ENCODE measurements around the gene PAQR9. TPM values are rescaled to one million over a fixed set of nuclear protein-coding genes. Genes with fewer than 3 reads are reported as not detected.
A peak's percentile ranks its signal among the peaks of the same experiment; 100 is the strongest.

The PAQR9 gene
- total and polyA plus RNA-seq, 2 of the 13 experiments (the other 11 are each of a cell fraction or from before 2014, with no cell fraction given) = 3.7 to 10.3 TPM

- TF ChIP-seq ZNF746 (CRISPR knock-in tag; IDR thresholded peaks at IDR 0.05) (no peak), PHF21A (CRISPR knock-in tag; IDR thresholded peaks at IDR 0.05) (0 out of 2 replicates have a peak, but pooled peaks have one; percentile 19)
These were observed 20.8 kb upstream of the PAQR9 start (continued) for GRCh38 chr3:142984255-142984654.

GRCh38 chr3:142983318-142983717, 19.8 kb upstream of the PAQR9 start:
- ChIA-PET POLR2A (interaction anchor here (1.9 to 2.3 kb wide), 2 partner anchors 18 to 42 kb away, joined by 6 read pairs; partner anchors contain the start of gene U2SURP), CTCF (ENCODE audit: low intra/inter-chr PET ratio, low total read pairs) (no interaction called here)
- H3K36me3 ChIP-seq (replicated peaks in 1 of 2; ENCODE audit: control insufficient read depth in 1 of 2, insufficient read depth in 2 of 2, low read length in 2 of 2) = no peaks in the 10 kb centered on the region
- peak; percentile 25 for ATAC-seq
- H3K27me3 ChIP-seq (ENCODE audit: control insufficient read depth in 1 of 2, insufficient read depth in 2 of 2, low read length in 2 of 2) = no peaks in the 10 kb centered on the region
- no peak for DNase-seq (ENCODE audit: low spot score)
- no peak overlapping the region for H3K27ac ChIP-seq (ENCODE audit: extremely low read length, insufficient read depth, low read length)
- no peak overlapping the region for H2AFZ ChIP-seq (ENCODE audit: low read length)
- H3K4me2 ChIP-seq (ENCODE audit: low read depth, low read length) = no peak overlapping the region
- in situ Hi-C loops (cut with HindIII; ENCODE audit: extremely low pct_ligation_motif_present, low pct_unique_long_range_greater_than_20kb) = loop anchor here (5.0 kb wide), 1 partner anchor 56 kb away; no protein-coding TSS in a partner anchor
- no peaks in the 10 kb centered on the region for H3K9me3 ChIP-seq (ENCODE audit: low read length)
- no peaks in the 10 kb centered on the region for H3K79me2 ChIP-seq (ENCODE audit: insufficient read depth, low read length)
- peaks cover 50% of the 10 kb centered on the region for H3K4me1 ChIP-seq (ENCODE audit: insufficient read depth, low read length)
- TF ChIP-seq PBX3 (CRISPR knock-in tag; IDR thresholded peaks at IDR 0.05; ENCODE audit: borderline replicate concordance) (no peak), MAFK (conservative IDR thresholded peaks at IDR 0.05 in 1 of 2, IDR thresholded peaks at IDR 0.05 in 1 of 2; ENCODE audit: low read length in 2 of 2) (peak; percentile 35 to 66; a peak in 3 of 4 replicates), HMG20B (CRISPR knock-in tag; conservative IDR thresholded peaks at IDR 0.05) (no peak), CERS6 (CRISPR knock-in tag; IDR thresholded peaks at IDR 0.05) (no peak), MAFF (IDR thresholded peaks at IDR 0.05; ENCODE audit: low read depth, low read length) (0 out of 2 replicates have a peak, but pooled peaks have one; percentile 28)
- H3K4me3 ChIP-seq (replicated peaks in 1 of 3; ENCODE audit: insufficient read depth in 1 of 3, low read depth in 2 of 3, low read length in 3 of 3) = no peak overlapping the region
- FAIRE-seq = no peak
- no TSS peak for BruUV-seq (replicated peaks)
- no peak overlapping the region for H3K9ac ChIP-seq (ENCODE audit: insufficient read depth, low read depth, low read length)
- WGBS (ENCODE audit: low lambda C conversion rate) = 58% methylated on average over 2 of the region's 2 CpGs
- no peaks in the 10 kb centered on the region for H4K20me1 ChIP-seq (ENCODE audit: insufficient read depth, low read length)
- intact Hi-C loops (cut with micrococcal nuclease; ENCODE audit: unreplicated experiment) = no loop called here
